ENCODE results near the gene TBC1D14. TPM values are rescaled to one million over a fixed set of nuclear protein-coding genes. Genes with fewer than 3 reads are reported as not detected.

TBC1D14 gene
- total and polyA plus RNA-seq, 2 of the 4 experiments (the other 2 are of a cell fraction): 31.7 to 40.7 TPM

DNA sequence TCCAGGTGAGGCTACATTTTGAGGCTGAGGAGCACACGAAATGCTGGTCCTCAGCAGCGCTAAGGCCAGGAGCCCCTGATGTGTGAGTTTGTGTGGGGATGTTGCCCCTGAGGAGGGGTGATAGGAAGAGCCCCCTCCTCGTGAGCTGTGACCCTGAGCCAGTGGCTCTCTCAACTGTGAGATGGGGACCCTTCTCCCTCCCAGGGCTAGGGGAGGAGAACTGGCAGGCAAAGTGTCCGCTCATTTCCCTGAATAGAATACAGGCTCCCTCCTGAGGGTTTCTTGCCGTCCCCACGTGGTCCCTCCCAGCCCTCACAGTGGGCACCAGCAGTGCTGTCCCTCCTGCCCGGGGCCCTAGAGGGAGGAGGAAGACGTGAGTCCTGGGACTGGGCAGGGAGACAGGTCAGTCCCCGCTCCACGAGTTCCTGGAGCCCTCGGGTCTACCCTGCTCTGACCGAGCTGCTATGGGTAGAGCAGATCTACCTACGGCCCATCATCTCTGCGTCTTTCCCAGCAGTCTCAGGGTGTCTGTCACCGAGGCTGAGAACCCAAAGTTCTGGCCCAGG is 21.0 kb upstream of the TBC1D14 start:
- no peak overlapping the region for H3K18ac ChIP-seq (ENCODE audit: low read depth, low read length)
- H3K23ac ChIP-seq (ENCODE audit: low read depth, low read length): no peak overlapping the region
- H3K9me3 ChIP-seq (ENCODE audit: control insufficient read depth, insufficient read depth, low read length): no peaks in the 10 kb centered on the region
- H3K4me3 ChIP-seq (ENCODE audit: insufficient read depth, low read depth, low read length): no peak overlapping the region
- H3K9me1 ChIP-seq (ENCODE audit: insufficient read depth, low read length): peaks cover 13% of the 10 kb centered on the region
- H3K4ac ChIP-seq (ENCODE audit: low read depth, low read length): no peak overlapping the region
- H2BK20ac ChIP-seq (ENCODE audit: low read depth, low read length): no peak overlapping the region
- no peak overlapping the region for H4K91ac ChIP-seq (ENCODE audit: insufficient read depth, low read depth, low read length)
- ChIA-PET CTCF (no interaction called here), POLR2A (ENCODE audit: unreplicated experiment) (no interaction called here)
- DNase-seq (no peak), ATAC-seq (ENCODE audit: low read depth) (no peak)
- H2BK5ac ChIP-seq (ENCODE audit: low read depth, low read length, poor library complexity, severe bottlenecking): no peak overlapping the region
- H4K5ac ChIP-seq (ENCODE audit: low read depth, low read length): no peak overlapping the region
- in situ Hi-C loops (cut with MboI; ENCODE audit: low sequenced_read_pairs) (no loop called here), dilution Hi-C loops (cut with HindIII; ENCODE audit: low sequenced_read_pairs, unreplicated experiment) (no loop called here), intact Hi-C loops (cut with micrococcal nuclease) (no loop called here)
- H2AK9ac ChIP-seq (replicated peaks; ENCODE audit: low read depth, low read length, poor library complexity): no peak overlapping the region
- no peak overlapping the region for H3K4me2 ChIP-seq (ENCODE audit: low read depth, low read length)
- H4K20me1 ChIP-seq (ENCODE audit: insufficient read depth, low read length): no peaks in the 10 kb centered on the region
- no peak overlapping the region for H2BK120ac ChIP-seq (ENCODE audit: low read depth, low read length)
- no peaks in the 10 kb centered on the region for H3K36me3 ChIP-seq (ENCODE audit: control insufficient read depth, insufficient read depth, low read length)
- no peak overlapping the region for H4K8ac ChIP-seq (ENCODE audit: low read depth in 2 of 2, low read length in 2 of 2)
- H2AK5ac ChIP-seq (ENCODE audit: low read depth, low read length): no peak overlapping the region
- no TSS peak for BruUV-seq (replicated peaks)
- TF ChIP-seq BHLHE40 (IDR thresholded peaks at IDR 0.05; ENCODE audit: low read depth, low read length) (no peak), SMC3 (IDR thresholded peaks at IDR 0.05; ENCODE audit: low read depth, low read length) (no peak), FOS (IDR thresholded peaks at IDR 0.05; ENCODE audit: low read depth, low read length) (no peak), MAFK (IDR thresholded peaks at IDR 0.05; ENCODE audit: low read depth, low read length) (no peak), MXI1 (IDR thresholded peaks at IDR 0.05; ENCODE audit: borderline replicate concordance, low read depth, low read length) (no peak)
- no peak overlapping the region for H3K9ac ChIP-seq (ENCODE audit: low read depth, low read length)
- H2AFZ ChIP-seq (replicated peaks; ENCODE audit: low read length, poor library complexity): no peak overlapping the region
- no peak overlapping the region for H2BK15ac ChIP-seq (ENCODE audit: low read depth, low read length)
- H3K79me1 ChIP-seq (ENCODE audit: low read depth in 1 of 2, low read length in 2 of 2): peaks cover 0 to 13% of the 10 kb centered on the region in 2 experiments; a peak in 1 of 4 replicates
- H3K27me3 ChIP-seq (ENCODE audit: control insufficient read depth, insufficient read depth, low read length): no peaks in the 10 kb centered on the region
- H3K14ac ChIP-seq (replicated peaks; ENCODE audit: low read depth, low read length): no peak overlapping the region
- no peak overlapping the region for H3K56ac ChIP-seq (ENCODE audit: extremely low read depth, insufficient read depth, low read length)
- H3K27ac ChIP-seq (ENCODE audit: insufficient read depth, low read length): no peak overlapping the region
- WGBS, 2 experiments (ENCODE audit: extremely low coverage in 2 of 2, insufficient read length in 1 of 2): 93% methylated on average over 3 of the region's 15 CpGs; no CpG with 5 or more reads in 1 of the 2 experiments
- H3K4me1 ChIP-seq (ENCODE audit: control insufficient read depth, insufficient read depth, low read length): peaks cover 23% of the 10 kb centered on the region
